A549 treated with DMSO at 1 μM for 4 hours (cell line): ENCODE data around the gene RGS6. TPM values are rescaled to one million over a fixed set of nuclear protein-coding genes. Genes with fewer than 3 reads are reported as not detected.

ENCODE experiments used
- total RNA-seq: library from RNA; stranded (reverse); fragments of 200-300 nt; extraction: Qiagen RNA extraction; gene quantifications from 5 replicates; pipeline ENCODE4 v1.2.3, GENCODE V29; 2022; ENCODE audit warnings: low read depth

RGS6 gene
- total RNA-seq: not detected in 5 replicates

DNA sequence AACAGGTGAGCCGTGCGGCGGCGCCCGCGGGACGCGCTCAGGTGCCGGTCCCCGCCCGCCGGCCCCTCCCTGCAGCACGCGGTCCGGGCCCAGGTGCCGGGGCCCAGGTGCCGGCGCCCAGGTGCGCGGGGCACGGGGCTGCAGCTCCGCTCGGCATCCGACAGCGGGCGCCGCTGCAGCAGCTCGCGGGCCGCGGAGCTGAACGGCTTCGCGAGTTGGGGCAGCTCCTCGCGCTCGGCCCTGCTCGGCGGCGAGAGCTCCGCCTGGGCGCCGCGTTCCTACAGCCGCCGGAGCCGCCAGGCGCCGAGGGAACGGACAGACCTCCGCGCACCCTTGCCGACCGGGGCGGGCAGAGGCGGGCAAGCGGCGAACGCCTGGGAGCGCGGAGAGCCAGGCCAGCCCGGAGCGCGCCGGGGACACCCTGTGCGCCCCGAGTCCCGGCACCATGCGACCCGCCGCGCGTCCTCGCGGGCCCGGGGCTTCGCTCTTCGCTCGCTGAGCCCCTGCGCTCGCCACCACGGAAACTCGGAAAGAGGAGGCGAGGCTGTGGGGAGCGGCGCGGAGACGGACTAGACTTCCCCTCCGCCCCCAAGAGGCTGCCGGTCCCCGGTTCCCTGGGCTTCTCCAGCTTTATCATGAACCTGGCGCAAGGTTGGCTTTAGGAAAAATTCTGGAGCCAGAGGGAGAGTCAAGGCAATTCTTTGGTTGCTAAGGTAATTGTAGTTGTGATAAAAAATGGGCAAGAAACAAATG is at the start of gene RGS6:
TSS of gene RGS6 (plus strand) at position 201 of the 753 bp plus-strand sequence.

